Measurements from ENCODE around the gene AFDN.

- no peak for TF ChIP-seq EZH2 (optimal IDR thresholded peaks at IDR 0.05; ENCODE audit: low read depth, low read length)
- TF ChIP-seq, protein P1, sequence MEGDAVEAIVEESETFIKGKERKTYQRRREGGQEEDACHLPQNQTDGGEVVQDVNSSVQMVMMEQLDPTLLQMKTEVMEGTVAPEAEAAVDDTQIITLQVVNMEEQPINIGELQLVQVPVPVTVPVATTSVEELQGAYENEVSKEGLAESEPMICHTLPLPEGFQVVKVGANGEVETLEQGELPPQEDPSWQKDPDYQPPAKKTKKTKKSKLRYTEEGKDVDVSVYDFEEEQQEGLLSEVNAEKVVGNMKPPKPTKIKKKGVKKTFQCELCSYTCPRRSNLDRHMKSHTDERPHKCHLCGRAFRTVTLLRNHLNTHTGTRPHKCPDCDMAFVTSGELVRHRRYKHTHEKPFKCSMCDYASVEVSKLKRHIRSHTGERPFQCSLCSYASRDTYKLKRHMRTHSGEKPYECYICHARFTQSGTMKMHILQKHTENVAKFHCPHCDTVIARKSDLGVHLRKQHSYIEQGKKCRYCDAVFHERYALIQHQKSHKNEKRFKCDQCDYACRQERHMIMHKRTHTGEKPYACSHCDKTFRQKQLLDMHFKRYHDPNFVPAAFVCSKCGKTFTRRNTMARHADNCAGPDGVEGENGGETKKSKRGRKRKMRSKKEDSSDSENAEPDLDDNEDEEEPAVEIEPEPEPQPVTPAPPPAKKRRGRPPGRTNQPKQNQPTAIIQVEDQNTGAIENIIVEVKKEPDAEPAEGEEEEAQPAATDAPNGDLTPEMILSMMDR (IDR thresholded peaks at IDR 0.05; ENCODE audit: low read length): no peak
Measured at GRCh38 chr6:167954151-167954550, 127.4 kb downstream of the AFDN start.

Data from MM.1S (cell line).